WI38 (cell line): Measurements from ENCODE around the gene ITPKB.

ENCODE experiments used
- H3K4me3 ChIP-seq: 2 replicates; pipeline ENCODE4 v1.5.1; 2011; ENCODE audit warnings: low read depth, mild to moderate bottlenecking, control low read depth, low read length
- TF ChIP-seq, protein P1 (sequence below): IDR thresholded peaks from 2 replicates; pipeline ENCODE4 v1.5.1; 2012; ENCODE audit warnings: low read depth, mild to moderate bottlenecking, control low read depth, low read length

ITPKB gene

GRCh38 chr1:226655251-226656163 is 83.6 kb downstream of the ITPKB start:
- no peak overlapping the region for H3K4me3 ChIP-seq
- TF ChIP-seq, protein P1, sequence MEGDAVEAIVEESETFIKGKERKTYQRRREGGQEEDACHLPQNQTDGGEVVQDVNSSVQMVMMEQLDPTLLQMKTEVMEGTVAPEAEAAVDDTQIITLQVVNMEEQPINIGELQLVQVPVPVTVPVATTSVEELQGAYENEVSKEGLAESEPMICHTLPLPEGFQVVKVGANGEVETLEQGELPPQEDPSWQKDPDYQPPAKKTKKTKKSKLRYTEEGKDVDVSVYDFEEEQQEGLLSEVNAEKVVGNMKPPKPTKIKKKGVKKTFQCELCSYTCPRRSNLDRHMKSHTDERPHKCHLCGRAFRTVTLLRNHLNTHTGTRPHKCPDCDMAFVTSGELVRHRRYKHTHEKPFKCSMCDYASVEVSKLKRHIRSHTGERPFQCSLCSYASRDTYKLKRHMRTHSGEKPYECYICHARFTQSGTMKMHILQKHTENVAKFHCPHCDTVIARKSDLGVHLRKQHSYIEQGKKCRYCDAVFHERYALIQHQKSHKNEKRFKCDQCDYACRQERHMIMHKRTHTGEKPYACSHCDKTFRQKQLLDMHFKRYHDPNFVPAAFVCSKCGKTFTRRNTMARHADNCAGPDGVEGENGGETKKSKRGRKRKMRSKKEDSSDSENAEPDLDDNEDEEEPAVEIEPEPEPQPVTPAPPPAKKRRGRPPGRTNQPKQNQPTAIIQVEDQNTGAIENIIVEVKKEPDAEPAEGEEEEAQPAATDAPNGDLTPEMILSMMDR = no peak

DNA sequence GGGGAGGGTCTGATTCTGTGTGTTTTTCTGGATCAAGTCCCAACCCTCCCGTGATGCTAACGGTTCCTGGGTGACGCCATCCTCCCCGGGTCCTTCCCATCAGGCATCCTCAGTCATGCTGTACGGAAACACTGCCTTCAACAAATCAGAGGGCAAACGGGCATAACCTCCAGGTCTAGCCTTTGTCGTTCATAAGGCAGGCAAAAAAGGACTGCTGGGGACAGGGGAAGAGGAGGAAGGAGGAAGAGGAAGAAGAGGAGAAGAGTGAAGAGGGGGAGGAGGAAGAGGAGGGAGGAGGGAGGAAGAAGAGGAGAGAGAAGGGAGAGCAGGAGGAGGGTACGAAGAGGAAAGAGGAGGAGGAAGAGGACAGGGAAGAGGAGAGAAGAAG is 84.4 kb downstream of the ITPKB start:
- H3K4me3 ChIP-seq = no peak overlapping the region

GRCh38 chr1:226654046-226654667 is 84.9 kb downstream of the ITPKB start:
- no peak overlapping the region for H3K4me3 ChIP-seq
- TF ChIP-seq, protein P1 = no peak

More for the DNA sequence above, 84.4 kb downstream of the ITPKB start:
- TF ChIP-seq, protein P1 = no peak

DNA sequence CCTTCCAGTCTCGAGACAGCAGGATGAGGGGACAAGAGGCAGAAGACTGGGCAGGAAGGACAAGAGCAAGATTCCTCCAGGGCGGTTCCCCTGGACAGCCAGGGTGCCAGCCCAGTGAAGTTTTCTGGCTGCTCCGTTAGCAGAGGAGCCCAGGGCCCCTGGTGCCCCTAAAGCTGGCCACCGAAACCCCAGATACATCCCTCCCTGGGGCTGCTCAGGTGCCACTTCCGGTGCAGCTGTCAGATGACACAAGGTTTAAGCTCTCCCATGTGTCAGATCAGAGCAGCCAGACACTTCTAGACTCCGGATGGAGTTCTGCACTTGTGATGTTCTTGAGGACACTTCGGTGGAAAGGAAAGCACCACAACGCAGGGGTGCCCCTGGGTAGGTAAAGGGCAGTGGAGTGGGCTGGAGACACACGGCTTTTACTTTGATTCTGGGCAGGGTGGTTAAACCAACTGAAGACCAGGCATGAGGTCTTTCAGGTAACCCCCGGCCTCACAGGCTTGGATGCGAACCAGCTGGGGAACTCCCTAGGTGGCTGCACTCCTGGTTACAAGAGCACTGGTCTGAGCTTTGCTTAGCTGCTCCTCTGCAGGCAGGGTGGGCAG is 85.7 kb downstream of the ITPKB start:
- H3K4me3 ChIP-seq = no peak overlapping the region
- TF ChIP-seq, protein P1 = no peak

DNA sequence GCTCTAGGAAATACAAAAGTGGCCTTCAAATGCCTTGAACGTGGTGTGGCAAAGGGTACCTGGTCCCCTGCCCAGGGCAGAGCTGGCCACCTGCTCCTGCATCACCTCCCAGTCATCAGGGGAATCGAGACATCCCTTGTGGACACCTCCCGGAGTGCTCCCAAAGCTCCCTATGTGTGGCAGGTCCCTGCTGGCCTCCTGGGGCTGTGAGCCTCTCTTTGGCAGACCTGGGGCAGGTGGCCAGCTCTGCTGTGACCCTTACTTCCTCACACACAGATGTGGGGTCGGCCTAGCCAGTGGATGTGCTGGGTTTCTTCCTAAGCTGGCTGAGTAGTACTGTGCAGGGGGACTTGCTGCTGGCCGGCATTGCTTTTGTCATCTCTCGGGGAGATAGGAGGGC is 86.5 kb downstream of the ITPKB start:
- TF ChIP-seq, protein P1 = no peak
- H3K4me3 ChIP-seq = no peak overlapping the region

GRCh38 chr1:226651732-226652105 is 87.4 kb downstream of the ITPKB start:
- no peak overlapping the region for H3K4me3 ChIP-seq
- TF ChIP-seq, protein P1 = no peak
